H1 (cell line): ENCODE results near the gene SLC22A2. TPM values are rescaled to one million over a fixed set of nuclear protein-coding genes. Genes with fewer than 3 reads are reported as not detected.

ENCODE experiments used
- CTCF ChIA-PET: fragments of 300-600 bp; sonication (Branson Sonifier 250); formaldehyde crosslinking; loops from one replicate; lab custom pipeline; 2021; ENCODE audit not compliant: partially characterized antibody; lab: Charles Lee
- POLR2A ChIA-PET: fragments of 300-600 bp; sonication (Branson Sonifier 250); formaldehyde crosslinking; loops from one replicate; lab custom pipeline; 2021; ENCODE audit warnings: inconsistent platforms; ENCODE audit not compliant: partially characterized antibody; lab: Charles Lee
- DNase-seq, 2 experiments: peaks; one replicate each; pipeline versions ENCODE4 v3.0.0 to v3.0.0-alpha.2; 2010 to 2022; ENCODE audit warnings: low spot score in 2 of 2, low read depth in 1 of 2, mixed read lengths in 1 of 2
- FAIRE-seq: peaks from 2 replicates; lab custom pipeline; 2011; peaks lifted over from hg19 to GRCh38; lab: Jason Lieb, UNC
- H2AFZ ChIP-seq: 2 replicates; pipeline ENCODE4 v1.8.1; 2012; ENCODE audit warnings: low read length, inconsistent platforms
- H2AK5ac ChIP-seq: 2 replicates; pipeline ENCODE4 v1.6.1; 2013; ENCODE audit warnings: low read depth, low read length
- H2BK120ac ChIP-seq: replicated peaks from 2 replicates; pipeline ENCODE3; 2013; ENCODE audit warnings: low read depth, low read length, inconsistent platforms
- H2BK12ac ChIP-seq: 2 replicates; pipeline ENCODE4 v1.6.1; 2013; ENCODE audit warnings: low read depth, low read length
- H2BK15ac ChIP-seq: 2 replicates; pipeline ENCODE4 v1.6.1; 2013; ENCODE audit warnings: low read length
- H2BK20ac ChIP-seq: 2 replicates; pipeline ENCODE4 v1.6.1; 2013; ENCODE audit warnings: low read length
- H2BK5ac ChIP-seq: 2 replicates; pipeline ENCODE4 v1.6.1; 2013; ENCODE audit warnings: low read depth, low read length
- H3K14ac ChIP-seq: 2 replicates; pipeline ENCODE4 v1.6.1; 2013; ENCODE audit warnings: inconsistent platforms; ENCODE audit not compliant: insufficient read length
- H3K18ac ChIP-seq: 2 replicates; pipeline ENCODE4 v1.6.1; 2013; ENCODE audit warnings: low read length; ENCODE audit errors: extremely low read depth
- H3K23ac ChIP-seq: 2 replicates; pipeline ENCODE4 v1.6.1; 2013; ENCODE audit warnings: inconsistent platforms; ENCODE audit not compliant: insufficient read length
- H3K23me2 ChIP-seq: 2 replicates; pipeline ENCODE4 v1.6.1; 2013; ENCODE audit warnings: low read depth, low read length
- H3K27ac ChIP-seq: 2 replicates; pipeline ENCODE4 v1.6.1; 2011; ENCODE audit warnings: low read depth, low read length, inconsistent platforms
- H3K27me3 ChIP-seq, 4 experiments: replicated peaks in 1 of 4; 1 replicate in 1 of 4; 2 replicates in 3 of 4; pipeline versions ENCODE4 v1.6.1 to v1.8.1; 2011 to 2013; ENCODE audit warnings: low read length in 3 of 4, mild to moderate bottlenecking in 3 of 4, inconsistent platforms in 2 of 4, mixed read lengths in 2 of 4, moderate library complexity in 1 of 4; ENCODE audit not compliant: control insufficient read depth in 3 of 4, insufficient read depth in 3 of 4; ENCODE audit errors: extremely low read depth in 1 of 4
- H3K36me3 ChIP-seq, 4 experiments: 2 replicates each; pipeline versions ENCODE4 v1.6.1 to v1.8.1; 2011 to 2013; ENCODE audit warnings: mild to moderate bottlenecking in 4 of 4, low read length in 3 of 4, moderate library complexity in 2 of 4, control low read depth in 1 of 4, inconsistent platforms in 1 of 4; ENCODE audit not compliant: insufficient read depth in 4 of 4, control insufficient read depth in 2 of 4
- H3K4ac ChIP-seq: replicated peaks from 2 replicates; pipeline ENCODE3; 2013; ENCODE audit warnings: low read length, low read depth, mixed read lengths, inconsistent platforms; ENCODE audit not compliant: insufficient read length
- H3K4me1 ChIP-seq, 4 experiments: replicated peaks in 1 of 4; 1 replicate in 1 of 4; 2 replicates in 3 of 4; pipeline versions ENCODE4 v1.6.1 to v1.8.1; 2011 to 2013; ENCODE audit warnings: low read length in 3 of 4, inconsistent platforms in 2 of 4, mixed read lengths in 1 of 4; ENCODE audit not compliant: insufficient read depth in 4 of 4, control insufficient read depth in 3 of 4
- H3K4me2 ChIP-seq, 2 experiments: 2 replicates each; pipeline versions ENCODE4 v1.6.1 to v1.8.1; 2011 to 2013; ENCODE audit warnings: low read depth in 2 of 2, low read length in 2 of 2, control low read depth in 1 of 2, inconsistent platforms in 1 of 2, mild to moderate bottlenecking in 1 of 2; ENCODE audit not compliant: insufficient read depth in 1 of 2
- H3K4me3 ChIP-seq, 4 experiments: fragments of 200-600, 300-600 bp in 1 of 4; sonication (generic), shearing (Covaris generic), sonication (Bioruptor Twin) in 1 of 4; 2 replicates each; pipeline versions ENCODE4 v1.5.1 to v1.8.1; 2011 to 2016; ENCODE audit warnings: low read length in 4 of 4, low read depth in 3 of 4, control low read depth in 2 of 4, inconsistent platforms in 2 of 4, mild to moderate bottlenecking in 2 of 4, mixed read lengths in 1 of 4, moderate library complexity in 1 of 4; ENCODE audit not compliant: insufficient read depth in 2 of 4; ENCODE audit errors: extremely low read depth in 1 of 4
- H3K56ac ChIP-seq: replicated peaks from 2 replicates; pipeline ENCODE3; 2013; ENCODE audit warnings: low read depth, mild to moderate bottlenecking, mixed read lengths, low read length, inconsistent platforms; ENCODE audit not compliant: insufficient read length
- H3K79me1 ChIP-seq: 2 replicates; pipeline ENCODE4 v1.6.1; 2013; ENCODE audit warnings: low read depth, low read length, control low read depth
- H3K79me2 ChIP-seq, 2 experiments: 2 replicates each; pipeline versions ENCODE4 v1.6.1 to v1.8.1; 2012 to 2013; ENCODE audit warnings: low read length in 2 of 2, mild to moderate bottlenecking in 2 of 2, inconsistent platforms in 1 of 2; ENCODE audit not compliant: insufficient read depth in 2 of 2, control insufficient read depth in 1 of 2
- H3K9ac ChIP-seq, 4 experiments: replicated peaks in 1 of 4; 1 replicate in 1 of 4; 2 replicates in 3 of 4; pipeline versions ENCODE4 v1.6.1 to v1.8.1; 2011 to 2013; ENCODE audit warnings: low read depth in 3 of 4, low read length in 3 of 4, control low read depth in 2 of 4, mild to moderate bottlenecking in 2 of 4, moderate library complexity in 2 of 4, inconsistent platforms in 1 of 4; ENCODE audit errors: extremely low read depth in 1 of 4
- H3K9me3 ChIP-seq, 2 experiments: 2 replicates each; pipeline versions ENCODE4 v1.6.1 to v1.8.1; 2012 to 2013; ENCODE audit warnings: mild to moderate bottlenecking in 2 of 2, moderate library complexity in 2 of 2, control low read depth in 1 of 2, inconsistent platforms in 1 of 2, low read depth in 1 of 2, low read length in 1 of 2, mixed read lengths in 1 of 2; ENCODE audit not compliant: insufficient read depth in 2 of 2
- H4K20me1 ChIP-seq, 2 experiments: replicated peaks in 1 of 2; 2 replicates each; pipeline versions ENCODE3 to v1.8.1; 2011 to 2013; ENCODE audit warnings: inconsistent platforms in 2 of 2, low read length in 2 of 2, mild to moderate bottlenecking in 1 of 2; ENCODE audit not compliant: insufficient read depth in 2 of 2, control insufficient read depth in 1 of 2
- H4K5ac ChIP-seq: 2 replicates; pipeline ENCODE4 v1.6.1; 2013; ENCODE audit warnings: low read length, low read depth, mixed read lengths, inconsistent platforms; ENCODE audit not compliant: insufficient read length
- H4K8ac ChIP-seq: 2 replicates; pipeline ENCODE4 v1.8.0; 2013; ENCODE audit warnings: mild to moderate bottlenecking, moderate library complexity, low read length, inconsistent platforms; ENCODE audit not compliant: insufficient read depth; ENCODE audit errors: extremely low read depth
- H4K91ac ChIP-seq: replicated peaks from 2 replicates; pipeline ENCODE3; 2013; ENCODE audit warnings: low read length, mixed read lengths, inconsistent platforms; ENCODE audit not compliant: insufficient read length
- ASH2L ChIP-seq: fragments of 200-600, 300-600 bp; sonication (generic); IDR thresholded peaks from one replicate; pipeline ENCODE4 v1.7.1; 2017; ENCODE audit warnings: low read length
- WGBS, 2 experiments: shearing (Covaris generic) in 1 of 2; methylation state at CpG; one replicate each; pipeline versions ENCODE4 v1.1.6 to v1.1.7; 2013 to 2015; ENCODE audit warnings: low lambda C conversion rate in 2 of 2, mixed read lengths in 2 of 2, inconsistent platforms in 1 of 2, low coverage in 1 of 2, missing lambda C conversion rate in 1 of 2; ENCODE audit not compliant: insufficient replicate concordance in 2 of 2, insufficient coverage in 1 of 2, insufficient read length in 1 of 2; ENCODE audit errors: extremely low coverage in 1 of 2, missing lambda C conversion rate in 1 of 2; 5-methylcytosine and 5-hydroxymethylcytosine counted together
- polyA plus RNA-seq, 7 experiments: library from polyadenylated mRNA; depleted of rRNA in 3 of 7; stranded (reverse) in 5 of 7; unstranded in 2 of 7; fragments of >200 nt in 5 of 7; fragments of 200-250 nt in 2 of 7; gene quantifications; 1 replicate in 5 of 7; 2 replicates in 1 of 7; 4 replicates in 1 of 7; pipeline versions ENCODE4 v1.2.1 to v1.2.3, GENCODE V29; 2011 to 2013; ENCODE audit warnings: missing spikeins in 2 of 7, mixed read lengths in 2 of 7
- total RNA-seq: library from RNA; stranded (reverse); fragmentation: NEBNext Ultra II Directional; extraction: Animal tissue kit (Norgen Biotek cat#: 25700); gene quantifications from 2 replicates; pipeline ENCODE4 v1.2.1, GENCODE V29; 2021

SLC22A2 gene
- total and polyA plus RNA-seq, 2 of the 8 experiments (the other 6 are each of a cell fraction or from before 2014, with no cell fraction given): 0.23 to 1.4 TPM

GRCh38 chr6:160202411-160202810, 56.2 kb downstream of the SLC22A2 start:
- no peaks in the 10 kb centered on the region for H3K4me1 ChIP-seq
- no peak overlapping the region for H4K5ac ChIP-seq
- H2BK15ac ChIP-seq: no peak overlapping the region
- no peak overlapping the region for H3K4me2 ChIP-seq
- H3K14ac ChIP-seq: no peak overlapping the region
- no peak overlapping the region for H2BK5ac ChIP-seq
- WGBS, 2 experiments: 91% methylated on average over 2 of the region's 2 CpGs; no CpG with 5 or more reads in 1 of the 2 experiments
- H2BK12ac ChIP-seq: no peak overlapping the region
- peaks cover 0 to under 1% (median 0%) of the 10 kb centered on the region in 4 experiments; a peak in 2 of 8 replicates for H3K36me3 ChIP-seq
- no peak overlapping the region for H2AK5ac ChIP-seq
- H2BK20ac ChIP-seq: no peak overlapping the region
- H3K4ac ChIP-seq: no peak overlapping the region
- TF ChIP-seq ASH2L: no peak
- no peak for FAIRE-seq
- no peak overlapping the region for H3K9ac ChIP-seq
- H3K4me3 ChIP-seq: no peak overlapping the region
- no peak overlapping the region for H3K56ac ChIP-seq
- no peaks in the 10 kb centered on the region for H4K20me1 ChIP-seq
- no peak overlapping the region for H2BK120ac ChIP-seq
- no peak overlapping the region for H4K8ac ChIP-seq
- no peak overlapping the region for H3K27ac ChIP-seq
- H3K79me1 ChIP-seq: no peaks in the 10 kb centered on the region
- H2AFZ ChIP-seq: no peak overlapping the region
- CTCF ChIA-PET: interaction anchor here (1.2 to 1.7 kb wide), 2 partner anchors 95 to 113 kb away, joined by 3 to 4 read pairs; no protein-coding TSS in a partner anchor
- POLR2A ChIA-PET: no interaction called here
- no peak overlapping the region for H3K23ac ChIP-seq
- DNase-seq: no peak
- H3K9me3 ChIP-seq: peaks cover 5 to 7% of the 10 kb centered on the region in 2 experiments; a peak in 3 of 4 replicates
- H3K27me3 ChIP-seq: peaks cover 0 to 2% (median 0%) of the 10 kb centered on the region in 4 experiments; a peak in 1 of 7 replicates
- H3K18ac ChIP-seq: no peak overlapping the region
- H3K79me2 ChIP-seq: no peaks in the 10 kb centered on the region
- H3K23me2 ChIP-seq: no peaks in the 10 kb centered on the region
- no peak overlapping the region for H4K91ac ChIP-seq
